Natural killer cell (primary cell): ENCODE results near the gene BMF. TPM values are rescaled to one million over a fixed set of nuclear protein-coding genes. Genes with fewer than 3 reads are reported as not detected.
A peak's percentile ranks its signal among the peaks of the same experiment; 100 is the strongest.
"Not testable (repeated sequence)": the region's sequence is repeated elsewhere in the genome, so short reads cannot be mapped to it uniquely, and the experiment has no call there.

Source experiments
- ATAC-seq, 3 donors: fragments of 150-1000 bp in 2 of 3; fragments of 200-7000 bp in 1 of 3; cut with Tn5 transposase; 1 replicate in 1 of 3; 2 replicates in 2 of 3; pipeline ENCODE4 v1.10.0; 2021; ENCODE audit warnings: mild to moderate bottlenecking in 2 of 3, moderate library complexity in 2 of 3
- DNase-seq, 2 donors: peaks; one replicate each; pipeline versions ENCODE4 v3.0.0 to v3.0.0-alpha.2; 2013 to 2021; ENCODE audit warnings: mixed read lengths in 1 of 2
- H3K27ac ChIP-seq: one replicate; pipeline ENCODE4 v1.5.1; 2013; ENCODE audit warnings: mild to moderate bottlenecking, low read length
- H3K27me3 ChIP-seq: one replicate; pipeline ENCODE4 v1.6.1; 2013; ENCODE audit warnings: low read length; ENCODE audit not compliant: control insufficient read depth, insufficient read depth
- H3K36me3 ChIP-seq: one replicate; pipeline ENCODE4 v1.6.1; 2013; ENCODE audit warnings: low read length; ENCODE audit not compliant: control insufficient read depth, insufficient read depth
- H3K4me1 ChIP-seq: one replicate; pipeline ENCODE4 v1.6.1; 2013; ENCODE audit warnings: low read length; ENCODE audit not compliant: control insufficient read depth, insufficient read depth
- H3K4me3 ChIP-seq: one replicate; pipeline ENCODE4 v1.5.1; 2013; ENCODE audit warnings: low read length
- H3K9me3 ChIP-seq: one replicate; pipeline ENCODE4 v1.6.1; 2013; ENCODE audit warnings: low read length; ENCODE audit not compliant: control insufficient read depth, insufficient read depth
- H3K27ac Mint-ChIP-seq, 2 donors: one replicate each; pipeline ENCODE4 v1.8.0; 2022; ENCODE audit warnings: mild to moderate bottlenecking in 2 of 2, mixed read lengths in 2 of 2, moderate library complexity in 1 of 2
- H3K27me3 Mint-ChIP-seq, 2 donors: one replicate each; pipeline ENCODE4 v1.8.0; 2022; ENCODE audit warnings: low read depth in 2 of 2, mixed read lengths in 2 of 2
- H3K36me3 Mint-ChIP-seq: one replicate; pipeline ENCODE4 v1.8.0; 2022; ENCODE audit warnings: mixed read lengths
- H3K4me1 Mint-ChIP-seq, 2 donors: one replicate each; pipeline ENCODE4 v1.8.0; 2022; ENCODE audit warnings: mixed read lengths in 2 of 2
- H3K4me3 Mint-ChIP-seq: one replicate; pipeline ENCODE4 v1.8.0; 2022; ENCODE audit warnings: mild to moderate bottlenecking, moderate library complexity, mixed read lengths
- H3K9me3 Mint-ChIP-seq, 2 donors: one replicate each; pipeline ENCODE4 v1.8.0; 2022; ENCODE audit warnings: mixed read lengths in 2 of 2
- CTCF ChIP-seq: fragments of 200-600 bp; IDR thresholded peaks from one replicate; pipeline ENCODE4 v1.8.0; 2022; ENCODE audit warnings: antibody characterized with exemption
- WGBS: methylation state at CpG from one replicate; pipeline ENCODE4 v1.1.7; 2013; ENCODE audit warnings: missing lambda C conversion rate; ENCODE audit not compliant: insufficient coverage; 5-methylcytosine and 5-hydroxymethylcytosine counted together
- intact Hi-C: fragments of 100-400 bp; cut with micrococcal nuclease; formaldehyde crosslinking; loops from one replicate; pipeline ENCODE4 v1.14.2; 2022
- total RNA-seq, 4 donors: library from RNA; stranded (reverse); fragments of 120-200 nt in 1 of 4; gene quantifications; one replicate each; pipeline versions ENCODE4 v1.2.3 to v1.2.4, GENCODE V29; 2013 to 2022

The BMF gene
- total RNA-seq, 3 donors from 2014 or later (not counting 1 experiment from before 2014, with no cell fraction given): 7.6 to 10.5 (median 9.8) TPM

- H3K4me1 ChIP-seq: no peaks in the 10 kb centered on the region
- no peaks in the 10 kb centered on the region for H3K9me3 Mint-ChIP-seq
- no peak overlapping the region for H3K27ac Mint-ChIP-seq
- intact Hi-C loops: no loop called here
- WGBS: 80% methylated on average over 2 of the region's 6 CpGs
- H3K4me3 ChIP-seq: no peak overlapping the region
- H3K27me3 Mint-ChIP-seq: peaks cover 0 to 1% of the 10 kb centered on the region in 2 donors
- no peak overlapping the region for H3K4me3 Mint-ChIP-seq
- H3K4me1 Mint-ChIP-seq: no peaks in the 10 kb centered on the region
- no peak overlapping the region for H3K27ac ChIP-seq
- no peaks in the 10 kb centered on the region for H3K27me3 ChIP-seq
- ATAC-seq (no peak), DNase-seq (no peak)
- no peaks in the 10 kb centered on the region for H3K36me3 ChIP-seq
- H3K36me3 Mint-ChIP-seq: no peaks in the 10 kb centered on the region
- H3K9me3 ChIP-seq: no peaks in the 10 kb centered on the region
- TF ChIP-seq CTCF: no peak
These were observed 13.4 kb upstream of the BMF start for GRCh38 chr15:40121911-40122638.

GRCh38 chr15:40118473-40118872 lies 9.8 kb upstream of the BMF start:
- Mint-ChIP-seq H3K4me3 (no peak overlapping the region), H3K9me3 (no peaks in the 10 kb centered on the region), H3K27me3 (peaks cover 0 to 2% of the 10 kb centered on the region in 2 donors), H3K4me1 (peaks cover 6 to 7% of the 10 kb centered on the region in 2 donors), H3K27ac (no peak overlapping the region), H3K36me3 (no peaks in the 10 kb centered on the region)
- ATAC-seq: no peak
- no peak for TF ChIP-seq CTCF
- H3K27me3 ChIP-seq: no peaks in the 10 kb centered on the region
- no peak for DNase-seq
- H3K4me1 ChIP-seq: peaks cover 11% of the 10 kb centered on the region
- no peak overlapping the region for H3K27ac ChIP-seq
- H3K9me3 ChIP-seq: no peaks in the 10 kb centered on the region
- intact Hi-C loops: no loop called here
- H3K4me3 ChIP-seq: no peak overlapping the region
- WGBS: 96% methylated on average over 3 of the region's 3 CpGs
- H3K36me3 ChIP-seq: no peaks in the 10 kb centered on the region

GRCh38 chr15:40115670-40116093 lies 7.0 kb upstream of the BMF start:
- Histone ChIP-seq H3K4me1 (peaks cover 11% of the 10 kb centered on the region), H3K4me3 (no peak overlapping the region), H3K27ac (peak overlapping the region; percentile 22), H3K9me3 (no peaks in the 10 kb centered on the region), H3K27me3 (no peaks in the 10 kb centered on the region), H3K36me3 (no peaks in the 10 kb centered on the region)
- DNase-seq: peak in 1 of 2 donors; percentile 54
- peak; percentile 69 to 82 (median 81) for ATAC-seq
- Mint-ChIP-seq H3K27ac (peak overlapping the region; percentile 45 to 79), H3K27me3 (peaks cover 13 to 15% of the 10 kb centered on the region in 2 donors), H3K4me1 (peaks cover 6 to 7% of the 10 kb centered on the region in 2 donors), H3K4me3 (no peak overlapping the region), H3K9me3 (no peaks in the 10 kb centered on the region), H3K36me3 (no peaks in the 10 kb centered on the region)
- intact Hi-C loops: no loop called here
- no peak for TF ChIP-seq CTCF
- WGBS: 20% methylated on average over 8 of the region's 8 CpGs

- H3K9me3 ChIP-seq, intact Hi-C loops, H3K4me3 ChIP-seq, H3K36me3 Mint-ChIP-seq, ATAC-seq, H3K4me1 Mint-ChIP-seq, H3K36me3 ChIP-seq, H3K4me3 Mint-ChIP-seq, H3K27me3 ChIP-seq, H3K27ac ChIP-seq, H3K9me3 Mint-ChIP-seq, DNase-seq: not testable (repeated sequence)
- H3K4me1 ChIP-seq: peaks cover 11% of the 10 kb centered on the region
- H3K27ac Mint-ChIP-seq: peak overlapping the region in 1 of 2 donors; percentile 79
- H3K27me3 Mint-ChIP-seq: peaks cover 13 to 15% of the 10 kb centered on the region in 2 donors
- WGBS: 96% methylated on average over 14 of the region's 14 CpGs
These were observed 6.4 kb upstream of the BMF start for GRCh38 chr15:40115106-40115505.
